D721Med (cell line): ENCODE data around the gene MEX3C.

Experiments used
- DNase-seq: peaks from one replicate; pipeline ENCODE4 v3.0.0; 2011; ENCODE audit warnings: low spot score; ENCODE audit not compliant: insufficient read length
- FAIRE-seq: peaks from 2 replicates; lab custom pipeline; 2011; peaks lifted over from hg19 to GRCh38; lab: Jason Lieb, UNC
- CTCF ChIP-seq: IDR thresholded peaks from 2 replicates; pipeline ENCODE4 v1.5.1; 2012; ENCODE audit warnings: mild to moderate bottlenecking, control low read depth; ENCODE audit not compliant: insufficient read depth; ENCODE audit errors: missing control alignments

MEX3C gene

DNA sequence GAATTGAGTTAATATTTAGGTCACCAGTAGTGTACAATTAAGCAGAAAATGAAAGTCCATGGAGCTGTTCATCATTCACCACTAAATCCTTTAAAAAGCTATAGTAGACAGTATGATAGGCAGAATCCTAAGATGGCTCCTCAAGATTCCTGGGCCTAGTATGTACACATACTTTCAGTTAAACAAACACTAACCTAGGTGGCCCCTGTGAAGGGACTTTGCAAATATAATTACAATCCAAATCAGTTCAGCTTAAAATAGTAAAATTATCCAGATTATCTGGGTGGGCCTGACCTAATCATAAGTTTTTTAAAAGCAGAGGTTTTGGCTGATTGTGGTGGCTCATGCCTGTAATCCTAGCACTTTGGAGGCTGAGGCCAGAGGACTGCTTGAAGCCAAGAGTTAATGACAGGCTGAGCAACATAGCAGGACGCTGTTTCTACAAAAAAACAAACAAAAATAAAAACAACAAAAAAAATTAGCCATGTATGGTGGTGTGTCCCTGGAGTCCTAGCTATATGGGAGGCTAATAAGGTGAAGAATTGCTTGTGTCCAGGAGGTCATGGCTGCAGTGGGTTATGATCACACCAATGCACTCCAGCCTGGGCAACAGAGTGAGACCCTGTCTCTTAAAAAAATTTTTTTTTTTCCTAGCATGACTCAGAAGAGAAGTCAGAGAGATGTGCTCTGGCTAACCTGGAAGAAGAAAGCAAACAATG lies 13.9 kb downstream of the MEX3C start:
- no peak for DNase-seq
- TF ChIP-seq CTCF = no peak
- no peak for FAIRE-seq

- no peak for TF ChIP-seq CTCF
- DNase-seq (no peak), FAIRE-seq (peak; percentile 64)
These were observed 14.7 kb downstream of the MEX3C start for GRCh38 chr18:51182824-51183223.

GRCh38 chr18:51171625-51172259 lies 25.7 kb downstream of the MEX3C start:
- peak; percentile 71 for FAIRE-seq
- DNase-seq = no peak
- no peak for TF ChIP-seq CTCF

DNA sequence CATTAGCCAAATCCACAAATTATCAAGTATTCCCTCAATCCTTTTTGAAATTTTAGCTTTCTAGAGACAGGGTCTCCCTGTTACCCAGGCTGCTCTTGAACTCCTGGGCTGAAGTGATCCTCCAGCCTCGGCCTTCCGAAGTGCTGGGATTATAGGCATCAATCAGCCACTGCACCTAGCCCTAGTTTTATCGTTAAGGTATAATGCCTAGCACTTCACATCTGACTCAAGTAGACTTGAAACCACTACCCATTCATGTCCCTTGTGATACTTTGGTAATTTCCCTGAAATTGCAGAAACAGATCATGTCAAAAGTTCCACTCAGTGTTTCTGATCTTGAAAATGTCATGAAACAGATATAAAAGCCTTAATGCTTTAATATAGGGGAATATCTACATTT lies 26.3 kb downstream of the MEX3C start:
- DNase-seq (no peak), FAIRE-seq (no peak)
- no peak for TF ChIP-seq CTCF

- DNase-seq = no peak
- no peak for TF ChIP-seq CTCF
- peak; percentile 75 for FAIRE-seq
These were observed 26.8 kb downstream of the MEX3C start for GRCh38 chr18:51170664-51171063.

DNA sequence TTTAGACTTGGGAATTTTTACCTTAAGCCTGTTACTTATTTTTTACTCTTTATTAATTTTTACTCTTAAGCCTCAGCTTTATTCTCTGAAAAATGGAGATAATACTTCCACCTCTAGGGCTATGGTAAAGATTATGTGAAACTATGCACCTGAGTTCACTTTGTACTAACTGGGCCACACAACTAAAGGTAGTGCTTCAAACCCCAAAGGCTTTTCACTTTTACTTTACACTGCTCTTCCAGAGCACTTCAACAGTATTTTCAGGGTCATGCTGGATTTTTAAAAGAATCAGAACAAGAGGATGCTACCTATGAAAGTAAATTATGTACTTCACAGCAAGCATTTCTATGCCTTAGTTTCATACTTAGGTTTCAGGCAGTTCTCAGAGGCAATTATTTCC lies 27.8 kb downstream of the MEX3C start:
- TF ChIP-seq CTCF = no peak
- FAIRE-seq = no peak
- no peak for DNase-seq
